ENCODE data around the gene LPP. TPM values are rescaled to one million over a fixed set of nuclear protein-coding genes. Genes with fewer than 3 reads are reported as not detected.

Gene LPP
- total and polyA plus RNA-seq, 2 donors from 2014 or later = 6.7 to 233 TPM

DNA sequence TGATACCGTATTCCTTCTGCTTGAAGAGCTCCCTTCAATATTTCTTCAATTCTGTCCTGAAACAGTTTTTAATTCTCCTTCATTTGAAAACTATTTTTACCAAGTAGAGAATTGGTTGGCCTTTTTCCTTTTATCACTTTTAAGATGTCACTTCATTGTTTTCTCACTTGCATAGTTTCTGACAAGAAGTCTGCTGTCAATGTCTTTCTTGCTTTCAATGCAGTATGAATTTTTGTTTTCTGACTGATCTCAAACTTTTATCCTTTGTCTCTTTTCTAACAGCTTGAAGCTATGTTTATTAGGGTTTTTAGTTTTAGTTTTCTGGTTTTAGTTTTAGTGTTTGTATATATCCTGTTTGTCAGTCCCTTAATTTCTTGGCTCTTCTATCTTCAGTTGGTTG is 653.0 kb downstream of the LPP start:
- peaks cover 3 to 17% (median 3%) of the 10 kb centered on the region in 3 donors for H3K9me3 ChIP-seq (ENCODE audit: control insufficient read depth in 2 of 3, insufficient read depth in 1 of 3, low read length in 3 of 3)
- H3K4me1 ChIP-seq (ENCODE audit: control insufficient read depth in 2 of 3, insufficient read depth in 2 of 3, low read depth in 1 of 3, low read length in 3 of 3) = no peaks in the 10 kb centered on the region
- H3K4me3 ChIP-seq (ENCODE audit: low read length in 3 of 3) = no peak overlapping the region
- no peak overlapping the region for H3K9ac ChIP-seq (ENCODE audit: low read length in 3 of 3)
- FAIRE-seq (no peak), DNase-seq (no peak)
- TF ChIP-seq, protein P1, sequence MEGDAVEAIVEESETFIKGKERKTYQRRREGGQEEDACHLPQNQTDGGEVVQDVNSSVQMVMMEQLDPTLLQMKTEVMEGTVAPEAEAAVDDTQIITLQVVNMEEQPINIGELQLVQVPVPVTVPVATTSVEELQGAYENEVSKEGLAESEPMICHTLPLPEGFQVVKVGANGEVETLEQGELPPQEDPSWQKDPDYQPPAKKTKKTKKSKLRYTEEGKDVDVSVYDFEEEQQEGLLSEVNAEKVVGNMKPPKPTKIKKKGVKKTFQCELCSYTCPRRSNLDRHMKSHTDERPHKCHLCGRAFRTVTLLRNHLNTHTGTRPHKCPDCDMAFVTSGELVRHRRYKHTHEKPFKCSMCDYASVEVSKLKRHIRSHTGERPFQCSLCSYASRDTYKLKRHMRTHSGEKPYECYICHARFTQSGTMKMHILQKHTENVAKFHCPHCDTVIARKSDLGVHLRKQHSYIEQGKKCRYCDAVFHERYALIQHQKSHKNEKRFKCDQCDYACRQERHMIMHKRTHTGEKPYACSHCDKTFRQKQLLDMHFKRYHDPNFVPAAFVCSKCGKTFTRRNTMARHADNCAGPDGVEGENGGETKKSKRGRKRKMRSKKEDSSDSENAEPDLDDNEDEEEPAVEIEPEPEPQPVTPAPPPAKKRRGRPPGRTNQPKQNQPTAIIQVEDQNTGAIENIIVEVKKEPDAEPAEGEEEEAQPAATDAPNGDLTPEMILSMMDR (IDR thresholded peaks at IDR 0.05; ENCODE audit: borderline replicate concordance, extremely low read depth, insufficient read depth) = no peak
- H3K27ac ChIP-seq (ENCODE audit: low read depth in 2 of 2, low read length in 2 of 2) = no peak overlapping the region
- no peaks in the 10 kb centered on the region for H3K27me3 ChIP-seq (ENCODE audit: control insufficient read depth, insufficient read depth, low read length)
- no peaks in the 10 kb centered on the region for H3K36me3 ChIP-seq (ENCODE audit: control insufficient read depth in 2 of 3, insufficient read depth in 3 of 3, low read length in 3 of 3)
- intact Hi-C loops (cut with DNase I) = no loop called here

DNA sequence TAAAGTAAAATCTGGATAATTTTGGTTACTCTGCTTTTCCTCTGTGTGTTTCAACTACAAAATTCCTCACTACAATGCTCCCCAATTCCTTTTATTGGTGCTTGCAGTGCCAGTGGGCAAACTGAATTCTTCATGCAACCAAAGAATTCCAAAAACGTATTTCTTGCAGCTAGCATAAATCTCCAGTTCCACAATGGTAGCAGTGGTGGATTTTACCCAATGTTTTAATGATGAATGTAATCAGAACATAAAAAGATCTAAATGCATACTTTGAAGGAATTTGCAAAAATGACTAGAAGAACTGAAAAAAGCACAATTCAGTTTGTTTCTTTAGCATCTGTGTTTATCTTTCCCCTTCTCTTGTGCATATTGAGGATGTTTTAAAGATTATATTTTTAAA is 658.2 kb downstream of the LPP start:
- H3K9me3 ChIP-seq (ENCODE audit: control insufficient read depth in 2 of 3, insufficient read depth in 1 of 3, low read length in 3 of 3) = peaks cover 3 to 12% (median 3%) of the 10 kb centered on the region in 3 donors
- H3K36me3 ChIP-seq (ENCODE audit: control insufficient read depth in 2 of 3, insufficient read depth in 3 of 3, low read length in 3 of 3) = no peaks in the 10 kb centered on the region
- FAIRE-seq (no peak), DNase-seq (no peak)
- TF ChIP-seq, protein P1 (IDR thresholded peaks at IDR 0.05; ENCODE audit: borderline replicate concordance, extremely low read depth, insufficient read depth) = no peak
- no peak overlapping the region for H3K4me3 ChIP-seq (ENCODE audit: low read length in 3 of 3)
- no peak overlapping the region for H3K9ac ChIP-seq (ENCODE audit: low read length in 3 of 3)
- no peaks in the 10 kb centered on the region for H3K4me1 ChIP-seq (ENCODE audit: control insufficient read depth in 2 of 3, insufficient read depth in 2 of 3, low read depth in 1 of 3, low read length in 3 of 3)
- intact Hi-C loops (cut with DNase I) = no loop called here
- H3K27me3 ChIP-seq (ENCODE audit: control insufficient read depth, insufficient read depth, low read length) = no peaks in the 10 kb centered on the region
- H3K27ac ChIP-seq (ENCODE audit: low read depth in 2 of 2, low read length in 2 of 2) = no peak overlapping the region

DNA sequence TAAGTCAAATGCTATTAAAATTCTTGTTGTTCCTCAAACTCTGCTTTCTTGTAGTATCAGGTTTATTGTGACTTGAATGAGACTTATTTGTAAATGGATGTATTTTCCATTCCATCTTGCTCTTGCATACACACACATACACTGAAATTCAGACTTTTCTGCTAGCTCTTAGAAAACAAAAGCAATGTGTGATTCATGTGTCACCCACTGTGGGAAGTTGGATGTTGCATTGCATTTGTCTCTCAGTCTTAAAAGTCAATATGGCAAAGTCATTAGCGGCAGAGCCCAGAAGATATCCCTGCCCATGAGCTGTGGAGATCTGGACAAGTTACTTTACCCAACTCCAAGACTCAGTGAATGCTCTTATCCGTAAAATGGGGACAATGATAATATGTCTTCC is 660.6 kb downstream of the LPP start:
- Histone ChIP-seq H3K4me3 (ENCODE audit: low read length in 3 of 3) (no peak overlapping the region), H3K36me3 (ENCODE audit: control insufficient read depth in 2 of 3, insufficient read depth in 3 of 3, low read length in 3 of 3) (no peaks in the 10 kb centered on the region), H3K9me3 (ENCODE audit: control insufficient read depth in 2 of 3, insufficient read depth in 1 of 3, low read length in 3 of 3) (no peaks in the 10 kb centered on the region), H3K4me1 (ENCODE audit: control insufficient read depth in 2 of 3, insufficient read depth in 2 of 3, low read depth in 1 of 3, low read length in 3 of 3) (peaks cover 0 to 1% (median 0%) of the 10 kb centered on the region in 3 donors), H3K9ac (ENCODE audit: low read length in 3 of 3) (no peak overlapping the region), H3K27me3 (ENCODE audit: control insufficient read depth, insufficient read depth, low read length) (no peaks in the 10 kb centered on the region), H3K27ac (ENCODE audit: low read depth in 2 of 2, low read length in 2 of 2) (no peak overlapping the region)
- TF ChIP-seq, protein P1 (IDR thresholded peaks at IDR 0.05; ENCODE audit: borderline replicate concordance, extremely low read depth, insufficient read depth) = no peak
- DNase-seq = no peak
- FAIRE-seq = no peak
- intact Hi-C loops (cut with DNase I) = no loop called here

Measured in kidney (tissue), 14 donors.